Dedifferentiated amniotic fluid mesenchymal stem cell (primary cell): Measurements from ENCODE around the gene SIDT2.
"Not testable (repeated sequence)": the region's sequence is repeated elsewhere in the genome, so short reads cannot be mapped to it uniquely, and the experiment has no call there.

Source experiments
- DNase-seq: peaks from one replicate; pipeline ENCODE4 v3.0.0-alpha.2; 2016; ENCODE audit errors: extremely low spot score

The SIDT2 gene

GRCh38 chr11:117172724-117173421 lies 5.7 kb upstream of the SIDT2 start:
- no peak for DNase-seq

- no peak for DNase-seq
Observed at GRCh38 chr11:117175104-117175503, 3.4 kb upstream of the SIDT2 start.

DNA sequence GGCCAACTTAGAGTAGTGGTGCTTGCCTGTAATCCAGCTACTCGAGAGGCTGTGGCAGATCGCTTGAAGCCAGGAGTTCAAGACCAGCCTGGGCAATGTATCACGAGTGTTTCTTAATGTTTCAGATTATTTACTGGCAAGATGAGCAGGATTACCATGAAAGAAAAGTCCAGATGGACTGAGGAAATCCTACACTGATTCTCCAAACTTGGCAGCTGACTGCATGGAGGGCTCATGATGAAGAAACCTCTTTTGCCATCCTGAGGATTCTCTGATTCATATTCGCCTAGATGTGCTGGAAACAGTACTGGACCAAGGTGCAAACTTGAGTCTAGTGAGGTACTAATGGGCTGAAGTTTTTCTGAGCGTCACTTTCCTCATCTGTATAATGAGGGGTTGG lies 2.8 kb upstream of the SIDT2 start:
- DNase-seq = no peak

GRCh38 chr11:117176186-117176585 lies 2.4 kb upstream of the SIDT2 start:
- DNase-seq = no peak

DNA sequence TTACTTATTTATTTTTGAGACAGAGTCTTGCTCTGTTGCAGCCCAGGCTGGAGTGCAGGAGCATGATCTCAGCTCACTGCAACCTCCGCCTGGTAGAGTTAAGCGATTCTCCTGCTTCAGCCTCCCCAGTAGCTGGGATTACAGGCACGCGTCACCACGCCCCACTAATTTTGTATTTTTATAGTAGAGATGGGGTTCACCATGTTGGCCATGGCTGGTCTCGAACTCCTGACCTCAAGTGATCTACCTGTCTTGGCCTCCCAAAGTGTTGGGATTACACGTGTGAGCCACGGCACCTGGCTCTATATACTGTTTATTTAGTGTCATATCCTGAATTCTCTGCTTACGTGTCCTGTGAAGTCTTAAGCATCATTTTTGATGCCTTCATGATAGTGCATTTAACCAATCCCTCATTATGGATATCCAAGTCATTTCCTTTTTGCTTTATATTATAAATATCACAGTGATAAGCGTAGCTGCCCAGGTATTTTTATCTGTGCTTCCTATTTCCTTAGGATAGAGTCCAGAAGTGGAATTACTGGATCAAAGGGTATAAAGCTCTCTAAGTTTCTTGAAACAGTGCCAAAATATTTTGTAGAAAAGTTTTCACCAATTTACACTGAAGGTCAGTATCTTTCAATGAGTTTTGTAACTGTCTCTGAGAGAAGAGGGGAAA lies 871 bp upstream of the SIDT2 start:
- no peak for DNase-seq

DNA sequence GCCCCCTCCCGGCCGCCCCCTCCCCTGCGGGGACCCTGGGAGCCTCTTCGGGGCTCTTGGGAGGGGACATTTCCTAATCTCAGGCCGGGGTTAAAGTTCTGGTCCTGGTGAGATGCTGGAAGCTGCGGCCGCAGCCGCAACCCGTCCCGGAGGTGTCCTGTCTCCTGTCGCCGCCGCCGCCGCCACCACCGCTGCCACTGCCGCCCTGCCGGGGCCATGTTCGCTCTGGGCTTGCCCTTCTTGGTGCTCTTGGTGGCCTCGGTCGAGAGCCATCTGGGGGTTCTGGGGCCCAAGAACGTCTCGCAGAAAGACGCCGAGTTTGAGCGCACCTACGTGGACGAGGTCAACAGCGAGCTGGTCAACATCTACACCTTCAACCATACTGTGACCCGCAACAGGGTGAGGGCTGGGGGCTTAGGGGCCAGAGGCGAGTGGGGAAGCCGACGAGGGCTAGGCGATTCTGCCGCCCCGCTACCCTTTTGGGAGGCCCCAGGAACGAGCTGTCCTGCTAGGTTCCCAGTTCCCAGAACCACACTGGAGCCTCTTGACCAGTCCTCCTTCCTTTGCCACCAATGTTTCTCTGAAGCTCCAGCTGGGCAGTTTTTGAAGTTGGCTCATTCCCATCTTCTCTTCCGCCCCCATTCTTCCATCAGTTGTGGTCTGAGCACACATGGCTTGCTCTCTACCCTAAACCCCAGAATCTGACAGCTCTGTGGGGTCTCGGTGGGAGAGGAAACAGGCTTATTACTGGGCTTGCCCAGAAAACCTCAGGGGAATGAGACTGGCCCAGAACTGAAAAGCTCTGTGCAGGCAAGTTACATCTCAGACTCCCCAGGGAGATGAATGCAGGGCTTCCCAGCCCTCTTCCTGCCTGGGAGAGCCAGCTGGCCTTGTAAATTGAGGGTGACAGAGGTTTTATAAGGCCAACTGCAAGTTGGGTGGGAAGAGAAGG lies 781 bp downstream of the SIDT2 start:
- DNase-seq = no peak

- peak; percentile 33 for DNase-seq
Observed at GRCh38 chr11:117180020-117180419, 1.5 kb downstream of the SIDT2 start.

DNA sequence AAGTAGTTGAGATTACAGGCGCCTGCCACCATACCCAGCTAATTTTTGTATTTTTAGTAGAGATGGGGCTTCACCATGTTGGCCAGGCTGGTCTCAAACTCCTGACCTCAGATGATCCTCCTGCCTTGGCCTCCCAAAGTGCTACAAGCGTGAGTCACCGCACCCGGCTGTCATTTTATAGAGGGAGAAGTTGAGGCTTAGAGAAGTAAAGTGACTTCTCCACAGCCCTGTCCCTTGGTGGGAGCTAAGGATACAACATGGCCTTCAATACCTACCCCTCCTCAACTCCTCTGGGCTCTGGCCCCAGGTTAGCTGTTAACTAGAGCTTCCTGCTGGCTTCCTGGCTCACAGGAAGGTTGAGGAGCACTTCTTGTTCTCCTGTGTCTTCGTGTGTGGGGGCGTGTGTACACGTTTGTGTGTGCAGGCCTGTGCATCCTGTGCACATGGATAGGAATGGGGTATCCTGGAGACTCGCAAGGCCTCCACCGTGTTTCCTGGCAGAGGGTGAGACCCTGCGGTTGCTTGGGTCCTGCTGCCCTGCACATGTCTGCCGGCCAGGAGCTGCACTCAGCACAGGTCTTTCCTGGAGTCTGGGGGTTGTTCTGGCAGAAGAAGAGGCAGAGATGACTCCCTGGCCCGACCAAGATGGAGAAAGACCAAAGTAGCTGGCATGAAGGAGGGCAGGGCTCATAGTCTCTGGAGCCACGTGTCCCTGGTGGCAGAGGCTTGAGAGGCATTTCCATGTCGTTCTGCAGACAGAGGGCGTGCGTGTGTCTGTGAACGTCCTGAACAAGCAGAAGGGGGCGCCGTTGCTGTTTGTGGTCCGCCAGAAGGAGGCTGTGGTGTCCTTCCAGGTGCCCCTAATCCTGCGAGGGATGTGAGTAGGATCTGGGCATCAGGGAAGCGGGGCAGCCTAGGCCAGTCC lies 2.4 kb downstream of the SIDT2 start:
- no peak for DNase-seq

DNA sequence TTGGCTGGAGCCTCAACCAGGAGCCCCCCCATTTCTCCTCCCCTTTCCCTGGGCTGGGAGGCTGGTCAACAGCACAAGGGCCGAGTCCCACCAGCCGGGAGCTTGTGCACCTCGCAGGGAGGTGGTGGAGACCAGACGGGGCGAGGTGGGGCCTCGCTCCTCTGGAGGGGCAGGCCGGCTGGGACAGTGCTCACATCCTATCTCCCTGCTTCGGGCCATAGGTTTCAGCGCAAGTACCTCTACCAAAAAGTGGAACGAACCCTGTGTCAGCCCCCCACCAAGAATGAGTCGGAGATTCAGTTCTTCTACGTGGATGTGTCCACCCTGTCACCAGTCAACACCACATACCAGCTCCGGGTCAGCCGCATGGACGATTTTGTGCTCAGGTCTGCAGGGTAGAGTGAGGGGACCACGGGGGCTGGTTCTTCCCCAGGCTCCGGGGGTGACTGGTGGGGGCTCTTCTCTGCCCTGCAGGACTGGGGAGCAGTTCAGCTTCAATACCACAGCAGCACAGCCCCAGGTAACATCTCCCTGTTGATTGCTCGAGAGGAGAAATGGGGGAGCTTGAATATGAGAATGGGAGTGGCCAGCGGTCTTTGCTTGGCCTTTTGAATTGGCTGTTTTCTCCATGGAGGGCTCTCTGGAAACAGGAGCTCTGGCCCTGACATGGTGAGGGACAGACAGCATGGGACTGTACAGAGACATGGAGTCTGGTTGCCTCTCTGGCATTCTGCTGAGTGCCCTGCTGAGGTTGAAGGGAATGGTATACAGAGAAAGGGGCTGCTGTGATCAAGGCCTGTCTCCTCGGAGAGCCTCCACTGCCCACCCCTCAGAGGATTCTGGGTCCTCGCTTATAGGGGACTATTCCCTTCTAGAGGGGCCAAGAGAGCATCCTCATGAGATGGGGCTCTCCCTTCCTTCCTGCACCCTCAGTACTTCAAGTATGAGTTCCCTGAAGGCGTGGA lies 3.3 kb downstream of the SIDT2 start:
- no peak for DNase-seq

- no peak for DNase-seq
Observed at GRCh38 chr11:117182551-117182935, 4.0 kb downstream of the SIDT2 start.

DNA sequence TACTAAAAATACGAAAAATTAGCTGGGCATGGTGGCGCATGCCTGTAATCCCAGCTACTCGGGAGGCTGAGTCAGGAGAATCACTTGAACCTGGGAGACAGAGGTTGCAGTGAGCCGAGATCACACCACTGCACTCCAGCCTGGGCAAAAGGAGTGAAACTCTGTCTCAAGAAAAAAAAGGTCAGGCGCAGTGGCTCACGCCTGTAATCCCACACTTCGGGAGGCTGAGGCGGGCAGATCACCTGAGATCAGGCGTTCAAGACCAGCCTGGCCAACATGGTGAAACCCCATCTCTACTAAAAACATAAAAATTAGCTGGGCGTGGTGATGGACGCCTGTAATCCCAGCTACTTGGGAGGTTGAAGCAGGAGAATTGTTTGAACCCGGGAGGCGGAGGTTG lies 4.6 kb downstream of the SIDT2 start:
- not testable (repeated sequence) for DNase-seq

DNA sequence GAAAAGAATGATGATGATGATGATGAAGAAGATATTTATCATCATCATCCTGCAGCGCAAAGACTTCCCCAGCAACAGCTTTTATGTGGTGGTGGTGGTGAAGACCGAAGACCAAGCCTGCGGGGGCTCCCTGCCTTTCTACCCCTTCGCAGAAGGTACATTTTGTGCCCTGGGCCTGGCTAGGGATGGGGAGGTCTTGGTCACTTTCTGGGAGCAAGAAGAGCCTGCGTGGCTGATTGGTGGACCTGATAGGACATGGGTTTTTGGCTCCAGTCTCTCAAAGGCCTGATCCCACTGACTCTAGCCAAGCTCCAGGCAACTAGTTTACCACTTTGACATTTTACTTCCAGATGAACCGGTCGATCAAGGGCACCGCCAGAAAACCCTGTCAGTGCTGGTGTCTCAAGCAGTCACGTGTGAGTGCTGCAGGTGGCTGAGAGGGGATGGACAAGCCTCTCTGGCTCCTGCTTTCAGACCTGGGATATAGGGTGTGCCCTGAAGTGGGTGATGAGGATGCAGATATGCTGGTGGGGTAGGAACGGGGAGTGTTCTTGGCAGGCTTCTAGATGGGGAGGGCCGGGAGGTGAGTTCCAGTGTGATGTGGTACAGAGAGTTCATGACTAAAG lies 5.3 kb downstream of the SIDT2 start:
- no peak for DNase-seq

GRCh38 chr11:117185736-117186430 lies 7.3 kb downstream of the SIDT2 start:
- no peak for DNase-seq

GRCh38 chr11:117186431-117186761 lies 7.9 kb downstream of the SIDT2 start:
- no peak for DNase-seq

DNA sequence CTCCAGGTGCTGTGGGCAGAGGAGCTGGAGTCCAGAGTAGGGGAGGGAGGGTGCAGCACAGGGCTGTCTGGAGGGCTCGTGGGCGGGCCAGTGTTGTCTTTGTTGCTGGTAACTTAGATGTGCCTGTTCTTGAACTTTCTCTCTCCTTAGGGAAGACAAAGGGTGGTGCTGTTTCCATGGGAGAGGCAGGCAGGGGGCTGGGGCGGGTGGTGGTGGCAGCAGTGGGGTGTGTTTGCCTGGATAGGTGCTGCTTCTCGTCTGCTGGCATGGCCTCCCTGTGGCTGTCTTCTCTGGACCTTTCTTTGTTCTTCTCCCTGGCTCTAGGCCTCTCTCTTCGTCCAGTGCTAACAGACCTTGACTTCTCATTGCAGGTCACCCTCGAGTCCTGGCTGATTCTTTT lies 8.5 kb downstream of the SIDT2 start:
- DNase-seq = no peak

GRCh38 chr11:117187428-117187798 lies 8.9 kb downstream of the SIDT2 start:
- DNase-seq = no peak

DNA sequence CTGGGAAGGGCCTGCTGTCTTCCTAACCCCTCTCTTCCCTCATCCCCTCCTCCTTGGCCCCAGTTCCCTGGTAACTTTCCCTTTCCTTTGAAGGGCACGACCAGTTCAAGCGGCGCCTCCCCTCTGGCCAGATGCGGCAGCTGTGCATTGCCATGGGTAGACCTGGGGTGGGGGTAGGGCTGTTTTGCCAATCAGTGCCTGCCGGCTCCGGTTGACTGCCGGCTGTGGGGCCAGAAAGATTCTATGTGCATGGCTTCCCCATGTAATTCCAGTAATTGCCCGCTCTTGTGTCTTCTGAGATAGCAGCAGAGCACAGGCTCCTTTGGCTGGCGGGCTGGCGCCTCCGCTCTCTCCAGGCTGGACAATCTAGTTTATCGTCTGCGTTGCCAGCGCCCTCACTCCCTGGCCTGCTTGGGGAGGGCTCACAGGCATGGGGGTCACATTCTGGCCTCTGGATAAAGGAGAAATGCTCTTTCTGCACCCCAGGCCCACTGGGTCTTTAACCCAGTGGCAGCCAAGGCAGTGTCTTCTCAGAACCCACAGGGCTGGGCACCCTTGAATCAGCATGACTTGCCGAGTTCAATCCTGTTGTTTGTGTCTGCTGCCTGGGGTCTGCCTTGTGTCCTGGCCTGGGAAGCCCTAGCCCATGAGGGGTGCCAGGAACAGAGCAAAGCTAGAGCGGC lies 9.4 kb downstream of the SIDT2 start:
- DNase-seq = no peak

DNA sequence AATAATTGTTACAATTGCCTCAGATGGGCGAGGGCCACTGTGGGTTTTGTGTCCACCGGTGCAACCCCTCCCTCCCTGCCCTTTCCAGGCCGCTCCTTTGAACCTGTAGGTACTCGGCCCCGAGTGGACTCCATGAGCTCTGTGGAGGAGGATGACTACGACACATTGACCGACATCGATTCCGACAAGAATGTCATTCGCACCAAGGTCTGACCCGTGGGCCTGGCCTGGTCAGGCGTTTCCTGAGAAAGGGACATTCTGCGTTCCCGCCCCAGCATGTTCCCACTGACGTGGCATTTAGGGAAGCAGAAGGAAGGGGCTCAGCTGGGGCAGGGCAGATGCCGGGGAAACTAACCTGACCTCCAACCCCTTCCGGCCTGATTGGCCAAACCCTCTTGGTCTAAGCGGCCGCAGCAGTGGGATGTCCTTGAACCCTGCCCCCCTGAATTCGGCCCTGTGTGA lies 10.1 kb downstream of the SIDT2 start:
- DNase-seq = no peak
